ENCODE data around the gene TMEM91.

- TF ChIP-seq, protein P1, sequence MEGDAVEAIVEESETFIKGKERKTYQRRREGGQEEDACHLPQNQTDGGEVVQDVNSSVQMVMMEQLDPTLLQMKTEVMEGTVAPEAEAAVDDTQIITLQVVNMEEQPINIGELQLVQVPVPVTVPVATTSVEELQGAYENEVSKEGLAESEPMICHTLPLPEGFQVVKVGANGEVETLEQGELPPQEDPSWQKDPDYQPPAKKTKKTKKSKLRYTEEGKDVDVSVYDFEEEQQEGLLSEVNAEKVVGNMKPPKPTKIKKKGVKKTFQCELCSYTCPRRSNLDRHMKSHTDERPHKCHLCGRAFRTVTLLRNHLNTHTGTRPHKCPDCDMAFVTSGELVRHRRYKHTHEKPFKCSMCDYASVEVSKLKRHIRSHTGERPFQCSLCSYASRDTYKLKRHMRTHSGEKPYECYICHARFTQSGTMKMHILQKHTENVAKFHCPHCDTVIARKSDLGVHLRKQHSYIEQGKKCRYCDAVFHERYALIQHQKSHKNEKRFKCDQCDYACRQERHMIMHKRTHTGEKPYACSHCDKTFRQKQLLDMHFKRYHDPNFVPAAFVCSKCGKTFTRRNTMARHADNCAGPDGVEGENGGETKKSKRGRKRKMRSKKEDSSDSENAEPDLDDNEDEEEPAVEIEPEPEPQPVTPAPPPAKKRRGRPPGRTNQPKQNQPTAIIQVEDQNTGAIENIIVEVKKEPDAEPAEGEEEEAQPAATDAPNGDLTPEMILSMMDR (IDR thresholded peaks at IDR 0.05): no peak
- TF ChIP-seq POLR2AphosphoS5 (IDR thresholded peaks at IDR 0.05) (no peak), POLR2A (IDR thresholded peaks at IDR 0.05) (no peak)
These were observed 30.9 kb downstream of the TMEM91 start for GRCh38 chr19:41407271-41407670.

Data from sigmoid colon (tissue), 4 donors.